ENCODE results near the gene KLF4. TPM values are rescaled to one million over a fixed set of nuclear protein-coding genes. Genes with fewer than 3 reads are reported as not detected.

KLF4 gene
- total RNA-seq, 4 donors from 2014 or later: 67.4 to 82.5 (median 69.6) TPM

DNA sequence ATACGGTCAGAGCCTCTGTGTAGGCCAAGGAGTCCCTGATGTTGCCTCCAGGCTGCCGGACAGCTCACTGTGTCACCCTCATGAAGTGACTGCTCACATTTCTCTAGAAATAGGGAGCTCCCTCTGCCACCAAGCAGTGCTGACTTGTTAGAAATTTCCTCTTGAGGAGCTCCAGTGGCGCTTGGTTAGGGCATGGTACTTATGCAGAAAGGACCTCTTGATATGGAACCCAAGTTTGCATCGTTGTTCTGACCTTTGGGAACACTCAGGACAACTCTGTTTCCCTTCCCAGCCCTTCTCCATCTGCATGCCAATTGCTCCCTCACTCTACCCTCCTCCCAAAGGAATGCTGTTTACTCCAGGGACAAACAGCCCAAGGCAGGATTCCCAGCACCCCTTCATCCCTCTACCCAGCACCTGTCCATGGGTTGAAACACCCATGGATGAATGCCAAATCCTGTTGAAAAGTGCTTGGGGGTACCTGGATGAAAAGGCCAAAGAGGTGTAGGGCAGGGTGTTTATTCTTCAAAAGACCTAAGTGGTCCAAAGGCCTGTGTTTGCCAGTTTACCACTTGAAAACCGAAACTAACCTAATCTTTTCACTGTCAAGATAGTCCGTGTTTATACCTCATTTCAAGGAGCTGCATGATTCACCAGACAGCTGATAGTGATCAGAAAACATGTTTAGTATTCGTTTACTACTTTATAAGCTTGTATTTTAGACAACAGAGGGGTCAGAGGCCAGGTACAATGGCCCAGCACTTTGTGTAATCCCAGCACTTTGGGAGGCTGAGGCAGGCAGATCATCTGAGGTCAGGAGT, 51.1 kb downstream of the KLF4 start:
- TF ChIP-seq, protein P1, sequence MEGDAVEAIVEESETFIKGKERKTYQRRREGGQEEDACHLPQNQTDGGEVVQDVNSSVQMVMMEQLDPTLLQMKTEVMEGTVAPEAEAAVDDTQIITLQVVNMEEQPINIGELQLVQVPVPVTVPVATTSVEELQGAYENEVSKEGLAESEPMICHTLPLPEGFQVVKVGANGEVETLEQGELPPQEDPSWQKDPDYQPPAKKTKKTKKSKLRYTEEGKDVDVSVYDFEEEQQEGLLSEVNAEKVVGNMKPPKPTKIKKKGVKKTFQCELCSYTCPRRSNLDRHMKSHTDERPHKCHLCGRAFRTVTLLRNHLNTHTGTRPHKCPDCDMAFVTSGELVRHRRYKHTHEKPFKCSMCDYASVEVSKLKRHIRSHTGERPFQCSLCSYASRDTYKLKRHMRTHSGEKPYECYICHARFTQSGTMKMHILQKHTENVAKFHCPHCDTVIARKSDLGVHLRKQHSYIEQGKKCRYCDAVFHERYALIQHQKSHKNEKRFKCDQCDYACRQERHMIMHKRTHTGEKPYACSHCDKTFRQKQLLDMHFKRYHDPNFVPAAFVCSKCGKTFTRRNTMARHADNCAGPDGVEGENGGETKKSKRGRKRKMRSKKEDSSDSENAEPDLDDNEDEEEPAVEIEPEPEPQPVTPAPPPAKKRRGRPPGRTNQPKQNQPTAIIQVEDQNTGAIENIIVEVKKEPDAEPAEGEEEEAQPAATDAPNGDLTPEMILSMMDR (IDR thresholded peaks at IDR 0.05; ENCODE audit: low read depth): no peak

DNA sequence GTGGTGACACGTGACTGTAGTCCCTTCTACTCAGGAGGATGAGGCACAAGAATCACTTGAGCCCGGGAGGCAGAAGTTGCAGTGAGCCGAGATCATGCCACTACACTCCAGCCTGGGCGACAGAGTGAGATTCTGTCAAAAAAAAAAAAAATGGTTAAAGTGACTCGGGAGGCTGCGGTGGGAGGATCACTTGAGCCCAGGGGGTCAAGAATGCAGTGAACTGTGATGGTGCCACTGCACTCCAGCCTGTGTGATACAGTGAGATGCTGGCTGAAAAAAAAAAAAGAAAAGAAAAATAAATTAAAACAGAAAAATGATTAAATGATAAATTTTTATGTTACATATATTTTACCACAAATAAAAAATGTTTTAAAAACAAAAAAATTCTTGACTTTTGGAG, 51.9 kb downstream of the KLF4 start:
- TF ChIP-seq, protein P1 (IDR thresholded peaks at IDR 0.05; ENCODE audit: low read depth): no peak

DNA sequence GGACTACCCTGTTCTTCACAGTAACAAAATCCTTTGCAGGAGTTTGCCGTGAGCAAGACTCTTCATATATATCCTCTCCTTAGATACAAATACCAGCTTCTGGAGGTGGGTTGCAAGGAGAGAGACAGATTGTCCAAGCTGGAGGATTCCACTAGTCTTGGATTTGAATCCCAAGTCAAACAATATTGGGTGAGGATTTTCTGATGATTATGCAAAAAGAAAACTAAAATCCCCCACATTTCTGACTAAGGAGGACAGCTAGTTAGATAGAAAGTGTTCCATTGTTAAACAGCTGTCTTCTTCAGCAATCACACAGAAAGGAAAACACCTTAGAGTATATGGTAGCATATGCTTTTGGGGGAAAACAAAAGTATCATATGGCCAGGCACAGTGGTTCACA, 54.2 kb downstream of the KLF4 start:
- TF ChIP-seq, protein P1 (IDR thresholded peaks at IDR 0.05; ENCODE audit: low read depth): no peak

Small RNAs within 50 kb of the gene (small RNA-seq; reads per million reads assigned to genes)
- gene HMGN2P32: not detected
- not detected for gene RNU6-492P

Other genes with a start within 250 kb of the KLF4 start
- gene RAD23B, start 206.5 kb downstream of the KLF4 start, total RNA-seq: 100 to 1,000 TPM in 1 of 4 donors, 10 to 100 TPM in 3; 71.0 to 109 (median 76.2) TPM